CD14-positive monocyte (primary cell): ENCODE measurements around the gene CDK11B. TPM values are rescaled to one million over a fixed set of nuclear protein-coding genes. Genes with fewer than 3 reads are reported as not detected.
A peak's percentile ranks its signal among the peaks of the same experiment; 100 is the strongest.

Experiments used
- DNase-seq, 3 donors: peaks; one replicate each; pipeline ENCODE4 v3.0.0-alpha.2; 2011 to 2022
- H2AFZ ChIP-seq: 2 replicates; pipeline ENCODE4 v1.6.0; 2012; ENCODE audit warnings: mild to moderate bottlenecking, low read depth, low read length, inconsistent platforms; ENCODE audit not compliant: insufficient read depth, poor library complexity, severe bottlenecking
- H3K27ac ChIP-seq, 2 donors: 1 replicate in 1 of 2; 2 replicates in 1 of 2; pipeline ENCODE4 v1.5.1; 2012 to 2013; ENCODE audit warnings: low read length in 2 of 2, control low read depth in 1 of 2, inconsistent platforms in 1 of 2, low read depth in 1 of 2, mild to moderate bottlenecking in 1 of 2
- H3K27me3 ChIP-seq, 2 donors: one replicate each; pipeline versions ENCODE4 v1.6.0 to v1.6.1; 2011 to 2013; ENCODE audit warnings: low read length in 2 of 2; ENCODE audit not compliant: control insufficient read depth in 2 of 2, insufficient read depth in 2 of 2
- H3K36me3 ChIP-seq, 2 donors: replicated peaks in 1 of 2; 1 replicate in 1 of 2; 2 replicates in 1 of 2; pipeline versions ENCODE4 v1.5.1 to v1.6.1; 2012 to 2013; ENCODE audit warnings: low read length in 2 of 2, control low read depth in 1 of 2, inconsistent platforms in 1 of 2, mild to moderate bottlenecking in 1 of 2; ENCODE audit not compliant: insufficient read depth in 2 of 2, control insufficient read depth in 1 of 2
- H3K4me1 ChIP-seq, 2 donors: 1 replicate in 1 of 2; 2 replicates in 1 of 2; pipeline versions ENCODE4 v1.5.1 to v1.6.1; 2012 to 2013; ENCODE audit warnings: low read length in 2 of 2, control low read depth in 1 of 2, inconsistent platforms in 1 of 2, mild to moderate bottlenecking in 1 of 2, moderate library complexity in 1 of 2; ENCODE audit not compliant: insufficient read depth in 2 of 2, control insufficient read depth in 1 of 2
- H3K4me2 ChIP-seq: replicated peaks from 2 replicates; pipeline ENCODE3; 2012; ENCODE audit warnings: low read length, moderate library complexity, mild to moderate bottlenecking; ENCODE audit not compliant: poor library complexity, severe bottlenecking; ENCODE audit errors: extremely low read depth
- H3K4me3 ChIP-seq, 3 experiments: fragments of 200-600 bp in 1 of 3; sonication (generic) in 1 of 3; replicated peaks in 1 of 3; 1 replicate in 2 of 3; 2 replicates in 1 of 3; pipeline ENCODE4 v1.5.1; 2011 to 2013; ENCODE audit warnings: low read length in 3 of 3, mild to moderate bottlenecking in 3 of 3, control low read depth in 2 of 3, low read depth in 2 of 3, inconsistent platforms in 1 of 3, moderate library complexity in 1 of 3
- H3K79me2 ChIP-seq: 2 replicates; pipeline ENCODE4 v1.6.0; 2012; ENCODE audit warnings: mild to moderate bottlenecking, control low read depth, inconsistent platforms, low read length, moderate library complexity; ENCODE audit not compliant: insufficient read depth
- H3K9ac ChIP-seq: 2 replicates; pipeline ENCODE4 v1.6.0; 2017; ENCODE audit warnings: low read length, mild to moderate bottlenecking; ENCODE audit not compliant: insufficient read depth, poor library complexity, severe bottlenecking
- H3K9me3 ChIP-seq, 2 donors: replicated peaks in 1 of 2; 1 replicate in 1 of 2; 2 replicates in 1 of 2; pipeline versions ENCODE4 v1.5.1 to v1.6.1; 2012 to 2013; ENCODE audit warnings: low read length in 2 of 2, control low read depth in 1 of 2; ENCODE audit not compliant: control insufficient read depth in 1 of 2, insufficient read depth in 1 of 2
- H4K20me1 ChIP-seq: 2 replicates; pipeline ENCODE4 v1.6.0; 2012; ENCODE audit warnings: mild to moderate bottlenecking, low read length, control low read depth, moderate library complexity; ENCODE audit not compliant: insufficient read depth
- H3K27ac Mint-ChIP-seq, 7 donors: one replicate each; pipeline ENCODE4 v1.8.0; 2020; ENCODE audit warnings: mild to moderate bottlenecking in 7 of 7, mixed read lengths in 7 of 7, moderate library complexity in 6 of 7, inconsistent platforms in 2 of 7
- H3K27me3 Mint-ChIP-seq, 3 donors: one replicate each; pipeline ENCODE4 v1.8.0; 2021 to 2022; ENCODE audit warnings: low read depth in 3 of 3, mild to moderate bottlenecking in 3 of 3, mixed read lengths in 3 of 3, moderate library complexity in 3 of 3, inconsistent platforms in 1 of 3
- H3K36me3 Mint-ChIP-seq, 2 donors: one replicate each; pipeline ENCODE4 v1.8.0; 2020; ENCODE audit warnings: mixed read lengths in 2 of 2, inconsistent platforms in 1 of 2, mild to moderate bottlenecking in 1 of 2
- H3K4me1 Mint-ChIP-seq: one replicate; pipeline ENCODE4 v1.8.0; 2020; ENCODE audit warnings: mild to moderate bottlenecking, mixed read lengths
- H3K4me3 Mint-ChIP-seq, 2 donors: one replicate each; pipeline ENCODE4 v1.8.0; 2020; ENCODE audit warnings: mild to moderate bottlenecking in 2 of 2, mixed read lengths in 2 of 2, moderate library complexity in 1 of 2
- H3K9me3 Mint-ChIP-seq, 7 donors: one replicate each; pipeline ENCODE4 v1.8.0; 2020 to 2022; ENCODE audit warnings: mixed read lengths in 7 of 7, mild to moderate bottlenecking in 6 of 7, moderate library complexity in 6 of 7, inconsistent platforms in 2 of 7
- CTCF ChIP-seq: fragments of 200-600 bp; IDR thresholded peaks from one replicate; pipeline ENCODE4 v1.8.0; 2022; ENCODE audit warnings: antibody characterized with exemption, mild to moderate bottlenecking
- WGBS: methylation state at CpG from one replicate; pipeline ENCODE4 v1.1.5; 2013; ENCODE audit warnings: missing lambda C conversion rate; ENCODE audit not compliant: insufficient coverage; 5-methylcytosine and 5-hydroxymethylcytosine counted together
- intact Hi-C, 2 donors: fragments of 100-400 bp; cut with micrococcal nuclease; formaldehyde crosslinking; loops; one replicate each; pipeline versions ENCODE4 v1.15.0 to v1.15.1; 2023
- polyA plus RNA-seq, 3 donors: library from polyadenylated mRNA; depleted of rRNA in 1 of 3; unstranded in 2 of 3; stranded (reverse) in 1 of 3; fragments of 300-500 nt in 2 of 3; fragments of >200 nt in 1 of 3; fragmentation: Illumina TruSeq in 2 of 3; gene quantifications; 1 replicate in 2 of 3; 2 replicates in 1 of 3; pipeline ENCODE4 v1.2.3, GENCODE V29; 2012 to 2021

Gene CDK11B
- polyA plus RNA-seq, 3 donors, result 2.5 to 12.7 (median 6.6) TPM

- Histone ChIP-seq H4K20me1 (no peaks in the 10 kb centered on the region), H3K4me2 (no peak overlapping the region), H3K4me3 (no peak overlapping the region), H3K9me3 (no peaks in the 10 kb centered on the region), H3K36me3 (no peaks in the 10 kb centered on the region), H3K9ac (no peak overlapping the region), H2AFZ (no peak overlapping the region), H3K79me2 (no peaks in the 10 kb centered on the region), H3K4me1 (peaks cover 3 to 9% of the 10 kb centered on the region in 2 donors), H3K27me3 (peaks cover 11 to 30% of the 10 kb centered on the region in 2 donors), H3K27ac (no peak overlapping the region)
- TF ChIP-seq CTCF, result no peak
- intact Hi-C loops, result no loop called here
- Mint-ChIP-seq H3K36me3 (peaks cover 4 to 12% of the 10 kb centered on the region in 2 donors), H3K27me3 (peaks cover 14 to 44% (median 22%) of the 10 kb centered on the region in 3 donors), H3K9me3 (peaks cover 0 to 11% (median 3%) of the 10 kb centered on the region in 7 donors), H3K27ac (no peak overlapping the region), H3K4me1 (peaks cover 2% of the 10 kb centered on the region), H3K4me3 (peak overlapping the region in 1 of 2 donors; percentile 26)
- DNase-seq, result peak in 1 of 3 donors; percentile 8
- 19% methylated on average over 26 of the region's 48 CpGs for WGBS
Observed at GRCh38 chr1:1629430-1630190, 29.2 kb downstream of the CDK11B start.

- H3K36me3 ChIP-seq, result no peaks in the 10 kb centered on the region
- peaks cover 3 to 9% of the 10 kb centered on the region in 2 donors for H3K4me1 ChIP-seq
- 28% methylated on average over 47 of the region's 53 CpGs for WGBS
- Mint-ChIP-seq H3K4me1 (peaks cover 2% of the 10 kb centered on the region), H3K36me3 (peaks cover 4 to 12% of the 10 kb centered on the region in 2 donors), H3K9me3 (peaks cover 0 to 11% (median 3%) of the 10 kb centered on the region in 7 donors), H3K27ac (no peak overlapping the region), H3K4me3 (peak overlapping the region in 1 of 2 donors; percentile 35), H3K27me3 (peaks cover 14 to 44% (median 22%) of the 10 kb centered on the region in 3 donors)
- peaks cover 11 to 30% of the 10 kb centered on the region in 2 donors for H3K27me3 ChIP-seq
- TF ChIP-seq CTCF, result no peak
- H4K20me1 ChIP-seq, result no peaks in the 10 kb centered on the region
- H3K4me2 ChIP-seq, result no peak overlapping the region
- H3K9me3 ChIP-seq, result no peaks in the 10 kb centered on the region
- H3K4me3 ChIP-seq, result no peak overlapping the region
- H3K79me2 ChIP-seq, result no peaks in the 10 kb centered on the region
- no peak overlapping the region for H2AFZ ChIP-seq
- intact Hi-C loops, result no loop called here
- DNase-seq, result peak in 1 of 3 donors; percentile 3
- H3K9ac ChIP-seq, result no peak overlapping the region
- H3K27ac ChIP-seq, result no peak overlapping the region
Observed at GRCh38 chr1:1628754-1629429, 29.9 kb downstream of the CDK11B start.
